Stimulated activated CD8-positive, alpha-beta memory T cell treated with anti-CD3 and anti-CD28 coated beads, Interleukin-15, amount 100 ng/mL, for 1 hour (primary cell): Measurements from ENCODE around the gene FUT8.

Experiments used
- DNase-seq: peaks from one replicate; pipeline ENCODE4 v3.0.0-alpha.2; 2020; ENCODE audit warnings: low read depth

FUT8 gene

GRCh38 chr14:65412032-65412846, at the start of gene FUT8:
Gene FUT8, plus strand, starts transcription at chr14:65412730. Its CDS starts 148,834 bp downstream, at chr14:65561564.
- peak; percentile 86 for DNase-seq

DNA sequence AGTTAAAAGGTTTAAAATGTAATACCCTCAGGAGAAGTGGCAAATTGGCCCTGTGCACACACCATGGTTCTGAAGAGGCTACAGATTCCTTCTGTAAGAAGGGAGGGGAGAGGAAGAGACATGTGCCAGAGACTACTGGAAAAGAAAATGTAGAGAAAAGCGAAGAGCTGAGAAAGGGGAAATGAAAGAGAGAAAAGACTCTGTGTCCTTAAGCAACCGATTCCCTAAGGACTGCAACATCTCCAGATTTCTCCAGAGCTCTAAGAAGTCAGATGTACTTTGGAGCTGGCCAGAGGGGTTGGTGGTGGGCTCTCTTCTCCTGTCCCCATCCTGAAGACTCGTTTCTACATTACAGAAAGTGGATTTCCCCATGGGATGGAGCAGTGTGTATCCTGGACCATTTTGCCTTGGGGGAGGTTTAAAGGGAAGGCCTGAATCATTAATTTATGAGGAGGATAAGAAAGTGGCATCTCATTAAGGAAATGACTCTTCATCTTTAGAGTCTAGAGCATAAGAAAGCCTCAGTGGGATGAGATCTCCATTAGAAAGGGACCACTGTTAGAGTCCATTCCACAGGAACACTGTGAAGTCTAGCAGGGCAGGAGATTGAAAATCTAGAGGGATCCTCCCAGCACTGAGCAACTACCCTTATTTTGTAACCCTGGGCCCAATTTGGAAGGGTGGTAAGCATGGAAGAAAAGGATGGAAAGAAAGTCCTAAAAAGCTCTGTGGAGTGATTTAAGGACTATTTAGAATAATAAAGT, 45.5 kb upstream of the FUT8 start:
- no peak for DNase-seq

DNA sequence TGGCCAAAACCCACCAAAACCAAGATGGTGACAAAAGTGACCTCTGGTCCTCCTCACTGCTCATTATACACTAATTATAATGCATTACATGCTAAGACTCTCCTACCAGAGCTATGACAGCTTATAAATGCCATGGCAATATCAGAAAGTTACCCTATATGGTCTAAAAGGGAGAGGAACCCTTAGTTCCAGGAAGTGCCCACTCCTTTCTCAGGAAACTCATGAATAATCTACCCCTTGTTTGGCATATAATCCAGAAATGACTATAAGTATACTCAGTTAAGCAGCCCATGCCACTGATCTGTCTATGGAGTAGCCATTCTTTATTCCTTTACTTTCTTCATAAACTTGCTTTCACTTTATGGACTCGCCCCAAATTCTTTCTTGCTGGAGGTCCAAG, 43.0 kb upstream of the FUT8 start:
- DNase-seq = no peak

GRCh38 chr14:65370801-65371248, 41.7 kb upstream of the FUT8 start:
- no peak for DNase-seq

- no peak for DNase-seq
These were observed 40.7 kb upstream of the FUT8 start for GRCh38 chr14:65371784-65372183.

DNA sequence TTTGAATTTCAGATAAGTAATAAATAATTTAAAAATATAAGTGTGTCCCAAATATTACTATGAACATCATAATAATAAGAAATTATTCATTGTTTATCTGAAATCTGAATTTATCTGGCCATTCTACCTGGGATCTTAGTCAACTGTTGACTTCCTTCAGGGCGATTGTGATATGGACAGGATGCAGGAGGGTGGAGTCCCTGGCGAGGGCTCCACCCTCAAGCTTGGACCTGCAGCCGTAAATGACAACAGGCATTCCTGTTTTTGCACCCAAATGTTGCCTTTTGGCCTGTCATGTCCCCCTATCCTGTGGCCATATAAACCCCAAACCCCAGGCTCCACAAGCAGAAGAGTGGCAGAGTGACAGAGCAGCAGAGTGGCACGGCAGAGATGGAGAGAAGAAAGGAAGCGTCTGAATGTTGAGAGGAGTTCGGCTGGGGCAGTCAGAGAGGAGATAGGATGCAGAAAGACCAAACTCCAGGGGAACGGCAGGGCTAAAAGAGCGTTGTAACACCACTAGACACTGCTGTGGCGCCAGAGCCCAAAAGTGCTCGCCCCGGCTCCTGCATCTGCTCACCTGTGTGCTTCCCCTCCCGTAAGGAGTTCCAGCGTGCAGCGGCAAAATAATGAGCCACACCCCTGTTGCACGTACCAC, 39.4 kb upstream of the FUT8 start:
- DNase-seq = no peak

DNA sequence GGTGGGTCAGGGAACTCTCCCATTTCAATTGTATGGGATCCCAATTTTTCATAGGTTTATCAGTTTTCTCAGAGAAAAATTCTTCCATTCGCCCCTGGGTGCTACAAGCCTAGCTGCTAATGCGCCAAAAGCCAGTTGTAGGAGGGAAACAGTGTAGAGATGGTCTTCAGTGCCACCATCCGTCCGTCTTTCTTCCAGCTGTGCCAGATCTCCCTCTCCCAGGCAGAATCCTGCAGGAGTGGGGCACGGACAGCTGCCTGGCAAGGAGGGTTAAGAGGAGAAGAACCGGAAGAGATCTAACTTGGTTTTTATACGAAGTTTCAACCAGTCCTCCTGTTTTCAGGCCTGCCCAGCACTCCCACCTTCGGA, 38.9 kb upstream of the FUT8 start:
- DNase-seq = no peak

DNA sequence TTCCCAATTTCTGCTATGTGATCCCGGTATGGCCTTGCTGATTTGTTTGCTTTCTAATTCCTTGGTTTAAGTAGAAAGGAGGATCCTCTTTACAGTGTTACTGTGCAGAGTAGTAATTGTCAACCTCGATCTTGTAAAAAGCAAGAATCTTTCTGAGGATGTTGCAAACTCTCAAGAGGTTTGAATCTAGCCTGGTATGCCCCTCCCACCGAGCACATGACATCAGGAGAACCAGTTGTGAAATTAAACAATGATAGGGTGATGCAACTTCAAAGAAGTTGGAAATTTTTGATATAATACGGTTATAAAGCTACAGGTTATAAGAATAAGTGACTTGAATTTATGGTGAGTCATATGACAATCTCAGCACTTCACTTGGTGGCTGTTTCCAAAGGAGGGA, 35.0 kb upstream of the FUT8 start:
- DNase-seq = no peak

DNA sequence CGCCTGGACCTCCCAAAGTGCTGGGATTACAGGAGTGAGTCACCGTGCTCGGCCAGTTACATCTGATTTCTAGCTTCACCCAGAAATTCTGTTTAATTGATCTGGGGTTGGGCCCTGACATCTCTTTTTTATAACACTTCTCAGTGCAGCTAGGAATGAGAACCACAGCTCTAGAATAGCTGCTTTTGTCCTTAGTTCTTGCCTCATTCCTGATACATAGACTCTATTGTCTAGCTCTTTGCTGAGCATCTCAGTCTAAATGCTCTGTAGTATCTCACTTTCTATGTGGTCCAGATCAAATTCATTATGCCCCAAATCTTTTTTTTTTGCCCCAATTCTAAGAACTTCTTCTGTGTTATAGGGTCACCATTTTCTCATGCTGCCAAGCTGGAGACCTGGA, 29.9 kb upstream of the FUT8 start:
- DNase-seq = no peak

- DNase-seq = no peak
These were observed 25.4 kb upstream of the FUT8 start for GRCh38 chr14:65387171-65387570.

DNA sequence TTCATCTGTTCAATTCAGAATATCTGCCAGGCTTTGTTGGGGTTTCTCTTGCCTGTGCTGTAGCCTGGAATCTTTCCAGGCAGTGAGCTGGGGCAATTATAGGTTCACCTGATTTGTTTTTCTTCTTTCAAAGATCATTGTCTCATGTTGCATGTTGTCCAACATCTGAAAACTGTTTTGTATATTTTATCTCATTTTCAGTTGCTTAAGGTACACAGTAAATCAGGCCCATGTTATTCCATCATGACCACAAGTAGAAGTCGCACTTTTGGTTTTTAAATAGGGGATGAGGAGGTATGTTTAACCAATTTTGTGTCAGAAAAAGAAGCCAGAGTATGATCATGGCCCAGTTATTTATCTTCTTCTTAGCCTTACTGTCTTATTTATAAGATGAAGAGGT, 24.9 kb upstream of the FUT8 start:
- no peak for DNase-seq

GRCh38 chr14:65392296-65392695, 20.2 kb upstream of the FUT8 start:
- DNase-seq = no peak

DNA sequence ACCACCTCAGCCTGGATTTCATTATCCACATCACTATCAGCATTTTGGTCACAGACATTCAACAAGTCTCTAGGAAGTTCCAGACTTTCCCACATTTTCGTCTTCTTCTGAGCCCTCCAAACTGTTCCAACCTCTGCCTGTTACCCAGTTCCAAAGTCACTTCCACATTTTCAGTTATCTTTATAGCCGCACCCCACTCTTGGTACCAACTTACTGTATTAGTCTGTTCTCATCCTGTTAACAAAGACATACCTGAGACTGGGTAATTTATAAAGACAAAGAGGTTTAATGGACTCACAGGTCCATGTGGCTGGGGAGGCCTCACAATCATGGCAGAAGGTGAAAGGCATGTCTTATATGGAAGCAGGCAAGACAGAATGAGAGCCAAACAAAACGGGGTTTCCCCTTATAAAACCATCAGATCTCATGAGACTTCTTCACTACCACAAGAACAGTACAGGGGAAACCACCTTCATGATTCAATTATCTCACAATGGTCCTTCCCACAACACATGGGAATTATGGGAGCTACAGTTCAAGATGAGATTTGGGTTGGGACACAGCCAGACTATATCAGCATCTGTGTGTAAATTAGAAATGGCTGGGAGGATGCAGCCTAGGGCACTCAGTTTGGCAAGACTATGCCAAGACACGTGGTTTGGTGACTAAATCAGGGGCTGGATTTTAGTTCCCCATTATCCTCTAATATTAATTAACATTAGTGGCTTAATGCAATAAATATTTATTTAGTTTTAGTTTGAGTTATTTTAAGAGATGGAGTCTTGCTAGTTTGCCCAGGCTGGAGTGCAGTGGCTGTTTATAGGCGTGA, 16.2 kb upstream of the FUT8 start:
- no peak for DNase-seq

DNA sequence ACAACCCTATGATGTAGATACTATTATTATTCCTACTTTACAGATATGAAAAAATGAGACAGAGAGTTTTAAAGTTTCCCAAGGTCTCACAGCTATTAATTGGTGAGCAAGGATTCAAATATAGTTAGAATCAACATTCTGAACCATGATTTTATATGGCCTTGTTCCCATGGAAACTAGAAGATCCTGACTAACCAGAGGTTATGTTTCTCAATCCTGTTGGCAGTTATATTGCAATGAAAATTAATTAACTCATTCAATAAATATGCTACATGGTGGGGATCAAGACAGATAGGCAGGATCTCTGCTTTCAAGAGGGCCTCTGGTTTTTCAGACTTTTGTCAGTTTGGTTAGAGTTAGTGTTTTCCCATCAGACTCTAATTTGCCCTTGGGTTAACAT, 9.3 kb upstream of the FUT8 start:
- no peak for DNase-seq

GRCh38 chr14:65408113-65408512, 4.4 kb upstream of the FUT8 start:
- DNase-seq = no peak

- no peak for DNase-seq
These were observed 1.9 kb upstream of the FUT8 start for GRCh38 chr14:65410640-65411039.

DNA sequence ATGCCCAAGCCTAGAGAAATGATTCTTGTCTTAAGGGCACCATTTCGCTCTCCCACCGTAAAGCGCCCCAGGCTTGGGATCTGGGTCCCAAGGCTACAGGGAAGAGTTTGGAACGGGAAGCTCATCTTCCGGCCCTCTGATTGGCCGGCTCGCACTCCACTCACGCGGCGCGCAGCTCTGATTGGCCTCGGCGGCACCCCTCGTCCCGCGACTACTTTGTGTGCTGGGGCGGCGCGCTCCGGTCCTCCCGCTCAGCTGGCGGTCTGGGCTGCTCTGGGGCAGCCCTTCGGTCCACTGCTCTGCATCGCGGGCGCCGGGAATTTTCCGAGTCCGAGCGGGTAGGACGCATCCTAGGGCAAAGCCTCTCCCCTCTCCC, 886 bp upstream of the FUT8 start:
- DNase-seq = peak; percentile 62

DNA sequence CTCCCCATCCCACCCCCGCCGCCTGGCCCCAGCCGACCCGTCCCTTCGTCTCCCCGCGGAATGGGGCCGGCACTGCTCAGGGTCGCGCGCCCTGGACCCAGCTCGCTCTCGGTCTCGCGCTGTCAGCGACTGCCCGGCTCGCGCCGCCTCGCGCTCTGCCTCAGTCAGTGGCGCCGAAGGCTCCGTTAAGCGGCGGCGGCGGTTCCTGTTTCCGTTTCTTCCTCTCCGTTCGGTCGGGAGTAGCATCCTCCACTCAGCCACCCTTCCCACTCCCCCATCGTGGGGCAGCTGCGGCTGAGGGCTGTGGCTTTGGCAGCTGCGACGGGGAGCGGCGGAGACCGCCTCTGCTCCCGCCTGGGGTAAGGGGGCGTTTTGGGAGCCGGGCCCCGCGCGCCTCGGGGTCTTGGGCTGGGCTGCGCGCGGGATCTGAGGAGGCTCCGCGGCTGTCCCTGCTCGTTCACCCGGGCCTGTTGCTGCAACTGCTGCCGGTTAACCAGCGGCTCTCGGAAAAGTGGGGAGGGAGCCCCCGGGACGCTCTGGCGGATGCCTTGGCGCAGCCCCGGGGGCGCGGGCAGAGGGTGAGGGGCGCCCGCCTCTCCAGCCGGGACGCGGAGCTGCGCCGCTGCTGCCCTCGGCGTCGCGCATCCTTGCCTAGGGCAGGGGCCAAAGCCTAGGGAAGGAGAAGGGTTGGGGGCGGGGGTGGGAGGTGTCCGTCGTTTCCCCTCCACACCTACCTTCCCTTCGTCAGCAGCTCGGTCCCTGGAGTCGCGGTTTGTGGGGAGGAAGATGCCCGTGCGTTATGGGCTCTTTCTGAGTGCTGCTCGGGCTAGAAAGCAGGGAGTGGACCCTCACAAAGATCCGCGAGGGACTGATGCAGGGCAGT, 567 bp downstream of the FUT8 start:
- DNase-seq = peak; percentile 32

DNA sequence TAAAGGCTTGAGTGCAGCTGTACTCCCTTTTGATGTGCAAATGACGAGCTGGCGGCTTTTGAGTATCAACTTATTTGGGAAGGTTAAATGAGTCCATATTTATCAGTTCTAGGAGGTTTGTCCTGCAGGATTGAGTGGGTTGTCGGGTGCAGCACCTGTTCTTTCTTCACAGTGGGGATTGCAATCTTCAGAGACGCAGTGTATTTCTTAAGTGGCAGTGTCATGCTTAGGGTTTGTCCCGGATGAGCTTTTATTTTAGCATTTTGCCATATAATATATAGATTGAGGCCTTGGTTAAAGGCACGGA, 1.2 kb downstream of the FUT8 start:
- DNase-seq = no peak

- DNase-seq = no peak
These were observed 2.5 kb downstream of the FUT8 start for GRCh38 chr14:65414961-65415589.

DNA sequence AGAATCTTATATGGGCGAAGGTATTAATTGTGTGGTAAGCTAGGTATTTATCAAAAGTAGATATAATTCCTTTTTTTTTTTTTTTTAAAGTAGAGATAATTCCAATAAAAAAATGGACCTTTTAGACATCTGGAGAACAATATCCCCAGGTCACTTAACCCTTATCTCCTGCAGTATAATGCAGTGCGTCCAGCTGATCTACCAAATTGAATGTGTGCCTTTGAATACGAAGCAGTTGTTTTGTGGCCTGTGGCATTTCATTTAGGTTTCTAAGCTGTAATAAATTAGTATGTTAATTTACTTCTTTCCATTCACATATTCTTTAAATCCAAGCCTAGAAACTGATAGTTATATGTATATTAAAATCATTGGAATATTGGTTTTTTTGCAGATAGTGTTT, 3.1 kb downstream of the FUT8 start:
- DNase-seq = no peak
